Loucy (cell line): ENCODE results near the gene IRS1.

Experiments
- EZH2phosphoT487 ChIP-seq: fragments of 200-600 bp; IDR thresholded peaks from 2 replicates; pipeline ENCODE4 v1.6.1; 2018; ENCODE audit warnings: antibody characterized with exemption, mild to moderate bottlenecking, moderate library complexity, borderline replicate concordance
- TF ChIP-seq, protein P1 (sequence below): fragments of 200-600 bp; sonication (generic); conservative IDR thresholded peaks from 2 replicates; pipeline ENCODE4 v1.5.1; 2014; ENCODE audit warnings: mild to moderate bottlenecking, antibody characterized with exemption, low read length

- no peak for TF ChIP-seq EZH2phosphoT487
- TF ChIP-seq, protein P1, sequence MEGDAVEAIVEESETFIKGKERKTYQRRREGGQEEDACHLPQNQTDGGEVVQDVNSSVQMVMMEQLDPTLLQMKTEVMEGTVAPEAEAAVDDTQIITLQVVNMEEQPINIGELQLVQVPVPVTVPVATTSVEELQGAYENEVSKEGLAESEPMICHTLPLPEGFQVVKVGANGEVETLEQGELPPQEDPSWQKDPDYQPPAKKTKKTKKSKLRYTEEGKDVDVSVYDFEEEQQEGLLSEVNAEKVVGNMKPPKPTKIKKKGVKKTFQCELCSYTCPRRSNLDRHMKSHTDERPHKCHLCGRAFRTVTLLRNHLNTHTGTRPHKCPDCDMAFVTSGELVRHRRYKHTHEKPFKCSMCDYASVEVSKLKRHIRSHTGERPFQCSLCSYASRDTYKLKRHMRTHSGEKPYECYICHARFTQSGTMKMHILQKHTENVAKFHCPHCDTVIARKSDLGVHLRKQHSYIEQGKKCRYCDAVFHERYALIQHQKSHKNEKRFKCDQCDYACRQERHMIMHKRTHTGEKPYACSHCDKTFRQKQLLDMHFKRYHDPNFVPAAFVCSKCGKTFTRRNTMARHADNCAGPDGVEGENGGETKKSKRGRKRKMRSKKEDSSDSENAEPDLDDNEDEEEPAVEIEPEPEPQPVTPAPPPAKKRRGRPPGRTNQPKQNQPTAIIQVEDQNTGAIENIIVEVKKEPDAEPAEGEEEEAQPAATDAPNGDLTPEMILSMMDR = no peak
These were observed 37.7 kb upstream of the IRS1 start for GRCh38 chr2:226837334-226837733.
